ENCODE results near the gene PEAK1. TPM values are rescaled to one million over a fixed set of nuclear protein-coding genes. Genes with fewer than 3 reads are reported as not detected.

Gene PEAK1
- total RNA-seq, 1 experiment from 2014 or later = 6.4 TPM

DNA sequence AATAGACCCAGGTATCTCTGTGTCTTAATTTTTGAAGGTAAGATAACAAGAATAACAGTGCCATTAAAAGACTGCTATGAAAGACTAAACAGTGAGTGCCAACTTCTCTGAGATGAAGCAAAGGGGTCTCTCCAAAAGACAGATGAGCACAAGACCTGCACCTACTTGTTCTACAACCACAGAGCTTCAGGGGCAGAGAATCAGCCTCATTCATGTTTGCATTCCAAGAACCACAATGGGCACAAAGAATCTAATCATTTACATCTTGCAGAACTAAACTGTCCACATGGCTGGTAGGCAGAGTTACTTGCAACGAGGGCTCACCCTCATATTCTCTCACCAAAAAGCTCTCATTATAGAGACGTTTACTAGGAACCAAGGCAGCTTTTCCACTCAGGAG, 83.9 kb downstream of the PEAK1 start:
- DNase-seq (ENCODE audit: low read depth) = no peak
- in situ Hi-C loops (cut with HindIII; ENCODE audit: low pct_unique_long_range_greater_than_20kb, low sequenced_read_pairs) = no loop called here

DNA sequence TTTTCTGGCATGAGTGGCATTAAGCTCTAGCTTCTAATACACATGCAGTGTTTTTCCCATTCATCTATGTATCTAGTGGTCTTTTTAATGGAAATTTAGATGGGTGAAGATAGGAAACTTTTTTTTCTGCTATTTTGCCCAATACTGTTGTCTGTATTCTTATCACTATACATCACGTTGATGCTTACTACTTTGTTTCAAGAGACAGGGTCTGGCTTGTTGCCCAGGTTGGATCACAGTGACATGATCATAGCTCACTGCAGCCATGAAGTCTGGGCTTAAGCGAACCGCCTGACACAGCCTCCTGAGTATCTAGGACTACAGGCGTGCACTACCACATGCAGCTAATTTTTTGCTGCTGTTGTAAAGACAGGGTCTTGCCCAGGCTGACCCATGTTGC, 84.6 kb downstream of the PEAK1 start:
- DNase-seq (ENCODE audit: low read depth) = no peak
- in situ Hi-C loops (cut with HindIII; ENCODE audit: low pct_unique_long_range_greater_than_20kb, low sequenced_read_pairs) = no loop called here

DNA sequence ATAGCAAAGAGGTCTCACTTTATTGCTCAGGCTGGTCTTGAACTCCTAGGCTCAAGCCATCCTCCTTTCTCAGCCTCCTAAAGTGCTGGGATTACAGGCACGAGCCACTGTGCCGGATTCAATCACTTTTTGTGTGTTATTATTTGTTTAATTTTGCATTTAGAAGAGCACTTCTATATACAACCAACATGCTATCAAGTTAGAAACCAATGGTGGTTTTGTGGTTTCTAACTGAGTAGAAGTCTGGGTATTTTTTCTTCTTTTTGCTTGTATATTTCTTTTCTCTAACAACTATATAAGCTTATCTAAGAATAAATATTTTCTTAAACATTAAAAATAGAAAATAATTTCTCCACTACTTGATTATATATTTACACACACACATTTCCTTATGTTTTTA, 86.7 kb downstream of the PEAK1 start:
- no peak for DNase-seq (ENCODE audit: low read depth)
- in situ Hi-C loops (cut with HindIII; ENCODE audit: low pct_unique_long_range_greater_than_20kb, low sequenced_read_pairs) = no loop called here

DNA sequence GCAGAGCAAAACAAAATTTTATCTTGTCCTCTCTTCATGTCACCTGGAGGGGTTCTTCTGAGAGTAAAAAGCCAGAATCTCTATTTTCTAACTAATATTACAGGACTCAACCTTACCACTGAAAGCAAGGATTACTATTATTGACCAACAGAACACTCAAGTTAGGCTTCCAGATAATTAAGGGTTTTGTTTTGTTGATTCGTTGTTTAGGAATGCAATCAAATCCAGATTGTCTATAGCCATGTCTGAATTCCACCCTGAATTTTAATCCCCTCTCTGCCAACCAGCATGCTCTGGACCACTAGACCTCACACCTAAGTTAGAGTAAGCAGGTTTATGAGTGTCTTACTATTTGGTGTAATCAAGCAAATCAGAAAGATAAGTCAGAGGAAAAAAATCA, 90.7 kb downstream of the PEAK1 start:
- DNase-seq (ENCODE audit: low read depth) = no peak
- in situ Hi-C loops (cut with HindIII; ENCODE audit: low pct_unique_long_range_greater_than_20kb, low sequenced_read_pairs) = no loop called here

DNA sequence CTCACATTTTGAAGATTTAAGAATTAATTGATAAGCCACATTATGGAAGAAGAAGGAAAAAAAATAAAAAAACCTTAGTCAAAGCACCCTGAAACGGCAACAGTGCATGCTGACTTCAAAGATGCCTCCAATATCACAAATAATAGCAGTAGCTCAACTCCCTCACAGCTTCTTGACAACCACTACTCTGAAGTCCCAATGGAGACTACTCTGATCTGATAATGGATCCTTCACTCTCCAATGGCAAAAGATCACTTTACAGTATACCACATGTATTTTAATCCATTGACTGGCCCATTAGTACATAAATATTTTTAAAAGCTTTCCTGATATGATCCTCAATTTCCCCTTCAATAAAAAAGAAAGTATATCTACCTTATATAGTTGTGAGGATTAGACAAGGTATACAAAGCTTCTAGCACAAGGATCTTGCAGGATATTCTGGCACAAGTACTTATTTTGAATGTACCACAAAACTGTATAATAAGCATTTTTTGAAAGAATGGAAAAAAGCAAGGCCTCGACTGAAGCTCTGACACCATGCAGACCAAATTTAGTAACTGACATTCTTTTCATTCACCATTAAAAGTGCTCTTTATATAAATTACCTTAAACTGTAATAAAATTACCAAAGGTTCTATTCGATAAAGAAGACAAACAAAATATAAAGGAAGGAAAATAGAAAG, 91.9 kb downstream of the PEAK1 start:
- in situ Hi-C loops (cut with HindIII; ENCODE audit: low pct_unique_long_range_greater_than_20kb, low sequenced_read_pairs) = no loop called here
- no peak for DNase-seq (ENCODE audit: low read depth)

DNA sequence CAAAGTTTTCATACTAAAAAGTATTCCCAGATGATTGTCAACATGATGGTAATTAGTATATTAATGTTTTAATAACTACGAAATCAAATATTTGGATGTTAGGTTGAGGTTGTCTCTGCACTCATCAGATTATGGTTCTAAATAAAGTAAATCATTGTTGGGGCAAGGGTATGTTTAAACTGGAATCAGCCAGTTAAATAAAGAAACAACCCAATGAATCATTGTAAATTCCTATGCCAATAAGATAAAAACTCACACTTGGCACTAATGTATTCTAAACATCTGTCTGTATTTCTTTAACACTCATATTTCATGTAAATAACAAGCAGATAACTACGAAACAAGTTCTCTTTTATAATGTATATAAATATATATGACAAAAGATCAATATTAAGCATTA, 92.7 kb downstream of the PEAK1 start:
- DNase-seq (ENCODE audit: low read depth) = no peak
- in situ Hi-C loops (cut with HindIII; ENCODE audit: low pct_unique_long_range_greater_than_20kb, low sequenced_read_pairs) = no loop called here

DNA sequence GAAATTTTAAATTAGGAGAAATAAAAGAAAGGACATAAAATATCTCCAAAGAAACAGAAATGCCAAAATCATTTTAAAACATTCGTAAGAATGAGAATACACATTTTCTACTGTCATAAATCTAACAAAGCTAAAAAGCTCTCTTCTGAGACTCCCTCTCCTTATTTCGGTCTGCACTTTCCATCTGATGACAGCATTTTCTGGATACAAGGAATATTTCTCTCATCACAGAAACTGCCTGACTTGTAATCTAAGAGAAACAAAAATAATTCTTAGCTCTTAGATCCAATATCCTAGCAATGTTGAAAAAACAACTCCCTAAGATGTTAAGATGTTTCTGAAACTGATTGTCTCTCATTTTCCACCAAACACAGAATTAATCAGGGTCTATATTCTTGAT, 93.5 kb downstream of the PEAK1 start:
- DNase-seq (ENCODE audit: low read depth) = no peak
- in situ Hi-C loops (cut with HindIII; ENCODE audit: low pct_unique_long_range_greater_than_20kb, low sequenced_read_pairs) = no loop called here

DNA sequence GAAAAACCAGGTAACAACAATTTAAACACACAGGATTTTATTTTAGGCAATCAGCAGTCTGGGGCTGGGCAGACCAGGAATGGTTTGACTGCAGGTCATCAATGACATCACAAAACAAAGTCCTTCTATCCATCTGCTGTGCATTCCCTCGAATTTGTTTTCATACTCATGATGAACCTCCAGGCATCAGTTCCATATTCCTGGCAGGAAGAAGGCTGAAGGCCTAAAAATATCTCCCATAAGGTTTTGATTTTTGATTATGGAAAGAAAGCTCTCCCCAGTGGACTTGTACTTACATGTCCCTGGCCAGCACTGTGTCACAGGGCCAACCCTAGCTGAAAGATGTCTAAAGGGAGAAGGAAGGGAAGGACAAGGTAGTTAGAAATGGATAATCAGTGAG, 107.4 kb downstream of the PEAK1 start:
- in situ Hi-C loops (cut with HindIII; ENCODE audit: low pct_unique_long_range_greater_than_20kb, low sequenced_read_pairs) = no loop called here
- no peak for DNase-seq (ENCODE audit: low read depth)

DNA sequence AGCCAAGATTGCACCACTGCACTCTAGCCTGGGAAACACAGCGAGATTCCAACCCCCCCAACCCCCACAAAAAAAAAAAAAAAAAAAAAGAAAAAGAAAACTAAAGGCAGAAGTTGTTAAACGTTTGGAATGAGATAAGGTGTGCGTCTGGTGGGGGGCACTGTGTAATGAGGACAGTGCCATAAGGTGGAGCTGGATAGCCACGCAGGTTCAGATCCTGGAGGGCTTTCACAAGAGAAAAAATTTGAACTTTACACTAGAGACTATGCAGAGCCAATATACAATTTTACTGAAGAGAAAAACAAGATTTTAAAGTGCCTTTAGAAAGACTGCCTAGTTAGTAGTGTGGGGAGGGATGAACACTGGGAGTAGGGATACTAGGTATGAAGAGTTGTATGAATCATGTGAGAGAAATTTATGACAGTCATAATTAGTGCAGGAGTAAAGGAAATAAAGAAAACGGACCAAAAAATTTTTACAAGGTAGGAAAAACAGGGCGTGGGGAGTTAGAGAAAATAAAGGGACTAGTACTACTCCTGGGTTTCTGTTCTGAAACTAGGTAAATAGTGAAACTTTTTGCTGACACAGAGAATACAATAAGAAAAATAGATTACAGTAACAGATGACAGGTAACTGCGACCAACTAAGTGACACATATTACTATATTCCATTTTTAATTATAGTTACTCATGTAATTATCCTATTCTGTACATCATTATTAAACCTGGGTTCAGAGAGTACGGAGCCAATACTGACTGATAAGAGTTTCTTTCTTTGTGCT, 108.1 kb downstream of the PEAK1 start:
- DNase-seq (ENCODE audit: low read depth) = no peak

DNA sequence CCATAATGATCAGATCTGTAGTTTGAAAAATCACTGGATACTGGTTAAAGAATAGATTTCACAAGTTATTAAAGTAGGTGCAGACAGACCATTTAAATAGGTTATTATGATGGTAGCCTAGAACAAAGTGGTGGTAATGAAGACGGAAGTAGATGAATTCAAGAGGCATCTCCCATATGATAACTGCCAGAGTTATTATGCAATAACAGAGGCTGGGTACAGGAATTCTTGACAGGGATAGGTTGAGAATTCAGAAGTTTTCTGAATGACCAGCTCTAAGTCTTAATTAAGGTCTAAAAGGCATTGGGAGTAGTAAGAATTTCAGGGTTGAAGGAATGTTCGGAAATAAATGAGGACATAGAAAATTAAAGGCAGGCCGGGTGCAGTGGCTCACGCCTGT, 108.9 kb downstream of the PEAK1 start:
- in situ Hi-C loops (cut with HindIII; ENCODE audit: low pct_unique_long_range_greater_than_20kb, low sequenced_read_pairs) = no loop called here

More for the DNA sequence above, 108.1 kb downstream of the PEAK1 start:
- in situ Hi-C loops (cut with HindIII; ENCODE audit: low pct_unique_long_range_greater_than_20kb, low sequenced_read_pairs) = no loop called here

DNA sequence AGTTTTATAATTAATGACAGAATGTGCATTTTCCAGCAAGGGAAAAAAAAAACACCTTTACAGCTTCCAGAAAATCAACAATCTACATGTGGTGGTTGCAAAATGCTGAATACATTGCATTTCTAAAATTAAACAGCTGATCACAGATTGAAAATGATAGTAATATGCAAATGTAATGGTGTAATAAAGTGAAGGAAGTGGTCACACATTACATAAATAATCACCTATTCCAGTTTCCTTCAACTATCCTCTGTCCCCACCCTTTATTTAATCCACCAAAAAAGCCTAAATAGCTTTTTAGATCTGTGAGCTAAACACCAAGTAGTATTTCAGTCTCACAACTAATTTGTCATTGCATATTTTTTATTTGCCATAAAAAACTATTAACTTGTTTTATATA, 110.5 kb downstream of the PEAK1 start:
- in situ Hi-C loops (cut with HindIII; ENCODE audit: low pct_unique_long_range_greater_than_20kb, low sequenced_read_pairs) = no loop called here
- no peak for DNase-seq (ENCODE audit: low read depth)

More for the DNA sequence above, 108.9 kb downstream of the PEAK1 start:
- no peak for DNase-seq (ENCODE audit: low read depth)

DNA sequence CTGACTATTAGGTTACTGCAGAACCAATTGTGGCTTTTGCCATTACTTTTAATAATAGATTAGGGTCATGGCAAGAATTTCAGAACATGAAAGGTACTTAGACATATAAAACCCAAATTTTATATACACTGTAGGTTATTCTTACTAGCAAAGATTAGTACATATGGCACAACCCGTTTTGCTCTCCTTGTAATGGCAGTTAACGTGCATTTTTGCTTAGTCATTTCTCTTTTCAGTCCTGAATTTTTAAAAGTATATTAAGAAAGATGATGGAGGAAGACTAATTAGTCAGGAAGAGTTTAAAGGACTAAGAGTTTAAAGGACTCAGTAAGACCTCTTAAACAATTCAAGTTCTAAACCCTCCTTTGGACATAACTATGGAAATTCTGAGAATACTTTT, 114.0 kb downstream of the PEAK1 start:
- no peak for DNase-seq (ENCODE audit: low read depth)
- in situ Hi-C loops (cut with HindIII; ENCODE audit: low pct_unique_long_range_greater_than_20kb, low sequenced_read_pairs) = no loop called here

DNA sequence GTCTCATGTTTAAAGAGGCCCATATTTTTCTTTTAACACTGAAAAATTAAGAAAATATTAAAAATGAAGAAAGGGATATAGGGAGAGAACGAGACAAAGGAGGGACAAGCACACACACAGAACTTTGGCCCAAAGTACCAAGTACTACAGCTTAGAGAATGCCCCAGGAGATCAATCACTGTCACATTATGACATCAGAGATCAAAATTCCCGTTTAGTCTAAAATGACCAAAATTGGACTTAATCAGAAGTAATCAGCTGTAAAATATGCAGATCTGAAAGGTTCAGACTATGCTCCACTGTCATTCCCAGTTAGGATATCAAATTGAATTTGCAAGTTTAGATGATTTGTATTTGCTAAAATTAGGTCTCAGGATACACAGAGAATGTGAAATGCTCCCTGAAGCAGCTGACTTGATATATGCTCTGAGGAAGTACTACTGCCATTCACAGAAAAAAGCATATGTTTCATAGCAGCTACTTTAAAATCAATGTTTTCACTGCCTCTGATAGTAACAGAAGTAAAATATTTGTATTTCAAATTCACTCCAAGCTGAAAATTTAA, 123.0 kb downstream of the PEAK1 start:
- in situ Hi-C loops (cut with HindIII; ENCODE audit: low pct_unique_long_range_greater_than_20kb, low sequenced_read_pairs) = no loop called here
- no peak for DNase-seq (ENCODE audit: low read depth)

DNA sequence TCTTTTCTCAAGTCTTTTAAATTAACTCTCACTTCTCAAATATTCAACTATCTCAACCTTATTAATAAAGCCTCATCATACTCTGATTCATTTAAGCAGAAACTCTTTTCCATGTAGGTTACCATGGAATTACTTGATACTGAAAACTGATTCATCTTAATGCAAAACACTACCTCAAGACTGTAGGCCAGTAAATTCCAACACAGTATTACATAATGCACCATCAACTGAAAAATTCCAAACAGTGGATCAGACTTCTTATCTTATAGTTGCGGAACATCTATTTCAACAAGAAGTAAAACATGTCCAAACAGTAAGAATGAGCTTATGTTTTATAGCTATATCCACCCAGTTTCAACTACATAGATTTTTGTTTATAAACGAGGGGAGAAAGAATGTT, 124.5 kb downstream of the PEAK1 start:
- in situ Hi-C loops (cut with HindIII; ENCODE audit: low pct_unique_long_range_greater_than_20kb, low sequenced_read_pairs) = no loop called here
- DNase-seq (ENCODE audit: low read depth) = no peak

DNA sequence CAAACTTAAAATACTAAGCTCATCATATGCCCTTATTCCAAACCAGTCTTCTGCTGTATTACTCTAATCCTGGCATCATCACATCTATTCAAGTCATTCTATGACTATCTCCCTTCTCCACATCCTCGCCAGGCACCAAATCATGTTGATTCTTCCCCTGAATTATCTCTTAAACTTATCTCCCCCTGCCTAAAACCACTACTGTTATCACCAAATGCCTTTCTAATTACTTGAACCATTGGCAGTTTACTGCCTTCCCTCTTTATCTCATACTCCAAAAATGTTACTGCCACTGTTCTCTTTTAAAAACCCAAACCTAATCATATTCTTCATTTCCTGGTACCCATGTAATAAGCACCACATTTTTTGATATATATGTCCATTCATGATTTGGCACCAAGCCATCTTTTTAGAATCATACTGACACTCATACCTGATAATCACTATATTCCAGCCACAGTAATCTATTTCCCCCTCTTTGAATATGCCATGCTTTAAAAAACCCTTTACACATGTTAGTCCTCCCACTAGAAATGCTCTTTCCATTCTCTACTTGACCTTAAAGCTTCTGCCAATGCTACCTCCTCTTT, 126.8 kb downstream of the PEAK1 start:
- in situ Hi-C loops (cut with HindIII; ENCODE audit: low pct_unique_long_range_greater_than_20kb, low sequenced_read_pairs) = no loop called here
- DNase-seq (ENCODE audit: low read depth) = no peak

DNA sequence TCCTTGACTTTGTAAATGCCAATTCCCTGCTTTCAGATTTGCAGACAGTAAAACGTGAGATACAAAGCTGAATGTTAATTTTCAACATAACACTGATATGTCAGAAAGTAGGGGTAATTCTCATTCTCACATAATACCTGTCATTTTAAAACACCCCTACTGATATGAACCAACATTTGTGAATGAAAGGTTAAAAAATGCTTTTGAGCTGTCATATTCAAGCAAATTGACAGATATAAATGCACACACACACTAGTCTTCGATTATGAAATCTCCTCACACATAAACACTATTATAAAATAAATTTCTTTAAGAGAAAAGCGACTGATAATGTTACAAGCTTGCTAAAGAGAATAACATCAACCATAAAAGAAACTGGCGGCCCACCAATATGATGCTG, 128.8 kb downstream of the PEAK1 start:
- DNase-seq (ENCODE audit: low read depth) = no peak
- in situ Hi-C loops (cut with HindIII; ENCODE audit: low pct_unique_long_range_greater_than_20kb, low sequenced_read_pairs) = no loop called here

DNA sequence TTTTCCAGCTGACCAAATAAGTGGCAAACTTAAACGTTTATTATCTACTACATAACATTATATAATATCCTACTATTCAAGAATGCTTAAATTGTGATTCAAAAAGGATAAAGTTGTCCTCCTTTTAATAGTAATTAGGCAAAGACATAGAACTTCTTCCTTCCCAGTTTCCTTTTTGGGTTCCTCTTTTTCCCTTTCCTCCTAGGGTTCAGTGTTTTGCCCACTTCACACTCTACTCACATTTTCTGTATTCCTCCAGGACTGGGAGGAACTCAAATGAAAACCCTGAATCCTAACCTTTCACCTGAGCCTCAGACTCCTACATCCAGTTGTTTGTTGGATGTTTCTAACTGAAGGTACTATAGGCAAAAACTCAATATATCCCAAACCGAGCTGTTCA, 132.5 kb downstream of the PEAK1 start:
- no peak for DNase-seq (ENCODE audit: low read depth)
- in situ Hi-C loops (cut with HindIII; ENCODE audit: low pct_unique_long_range_greater_than_20kb, low sequenced_read_pairs) = no loop called here

DNA sequence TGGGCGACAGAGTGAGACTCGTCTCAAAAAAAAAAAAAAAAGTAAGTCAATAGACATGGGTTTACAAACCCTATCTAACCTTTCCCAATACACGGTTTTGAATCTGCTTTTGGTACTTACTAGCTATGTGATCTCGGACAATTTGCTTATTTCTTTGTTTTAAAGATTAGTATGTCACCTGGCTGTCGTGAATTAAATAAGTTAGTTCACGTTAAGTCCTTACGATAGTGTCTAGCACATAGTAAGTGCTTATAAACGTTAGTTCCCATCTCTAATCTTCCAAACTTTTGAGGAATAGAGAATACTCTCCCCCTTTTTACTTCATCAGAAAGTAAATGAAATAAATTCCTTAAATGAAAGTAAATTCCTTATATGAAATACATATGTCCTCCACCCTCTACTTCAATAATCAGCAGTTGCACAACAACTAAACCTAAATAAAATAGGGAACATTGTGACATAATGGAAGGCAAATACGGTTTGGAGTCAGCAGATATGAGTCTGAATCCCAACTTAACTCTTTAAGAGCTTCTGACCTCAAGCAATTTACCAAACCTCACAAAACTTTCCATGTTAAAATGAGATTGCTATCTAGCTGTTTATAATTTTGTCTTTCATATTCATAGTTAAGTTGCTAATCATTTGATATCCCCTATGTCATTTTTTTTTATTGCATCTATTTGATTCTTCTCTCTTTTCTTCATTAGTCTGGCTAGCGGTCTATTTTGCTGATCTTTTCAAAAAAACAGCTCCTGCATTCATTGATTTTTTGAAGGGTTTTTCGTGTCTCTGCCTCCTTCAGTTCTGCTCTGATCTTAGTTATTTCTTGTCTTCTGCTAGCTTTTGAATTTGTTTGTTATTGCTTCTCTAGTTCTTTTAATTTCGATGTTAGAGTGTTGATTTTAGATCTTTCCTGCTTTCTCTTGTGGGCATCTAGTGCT, 134.6 kb downstream of the PEAK1 start:
- no peak for DNase-seq (ENCODE audit: low read depth)
- in situ Hi-C loops (cut with HindIII; ENCODE audit: low pct_unique_long_range_greater_than_20kb, low sequenced_read_pairs) = no loop called here
